ENCODE measurements around the gene HNF4A. TPM values are rescaled to one million over a fixed set of nuclear protein-coding genes. Genes with fewer than 3 reads are reported as not detected.

The HNF4A gene
- total and polyA plus RNA-seq, 2 of the 13 experiments (the other 11 are each of a cell fraction or from before 2014, with no cell fraction given): 80.9 to 169 TPM

DNA sequence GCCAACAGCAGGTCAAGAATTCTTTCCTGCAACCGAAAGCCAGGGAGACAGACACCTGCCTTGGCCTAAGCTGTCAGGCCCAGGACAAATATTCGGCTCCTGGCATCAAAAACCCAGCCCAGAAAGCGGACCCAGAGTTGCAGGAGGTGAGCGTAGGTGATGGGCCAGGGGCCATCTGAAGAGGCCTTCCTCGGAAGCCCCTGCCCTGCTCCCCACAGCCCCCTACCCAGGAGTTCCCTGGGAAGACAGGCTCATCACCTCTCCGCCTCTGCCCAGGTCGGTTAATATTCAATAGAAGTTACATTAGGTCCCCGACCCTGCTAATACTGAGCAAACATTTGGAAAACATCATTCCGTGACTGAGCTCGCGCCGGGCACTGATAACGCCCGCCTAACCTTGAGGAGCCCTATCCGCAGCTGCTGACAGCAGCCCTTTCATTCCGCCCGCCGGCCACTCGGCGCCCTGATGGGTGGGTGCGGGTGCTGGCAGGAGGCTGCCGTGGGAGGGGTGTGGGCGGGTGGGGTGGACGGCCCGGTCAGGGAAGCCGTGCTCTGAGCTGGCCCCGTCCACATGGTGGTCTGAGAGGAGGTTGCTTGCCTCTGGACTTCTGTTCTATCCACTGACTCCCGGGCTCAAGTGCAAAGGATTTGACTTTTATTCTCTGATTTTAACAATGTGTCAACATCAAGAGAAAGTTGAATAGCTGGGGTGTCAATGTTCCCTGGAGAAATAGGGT, 55.7 kb downstream of the HNF4A start (continued):
- no peak for TF ChIP-seq BCLAF1 (IDR thresholded peaks at IDR 0.05)
- no peak for TF ChIP-seq NR3C1 (CRISPR knock-in tag; IDR thresholded peaks at IDR 0.05)
- TF ChIP-seq, protein P1, sequence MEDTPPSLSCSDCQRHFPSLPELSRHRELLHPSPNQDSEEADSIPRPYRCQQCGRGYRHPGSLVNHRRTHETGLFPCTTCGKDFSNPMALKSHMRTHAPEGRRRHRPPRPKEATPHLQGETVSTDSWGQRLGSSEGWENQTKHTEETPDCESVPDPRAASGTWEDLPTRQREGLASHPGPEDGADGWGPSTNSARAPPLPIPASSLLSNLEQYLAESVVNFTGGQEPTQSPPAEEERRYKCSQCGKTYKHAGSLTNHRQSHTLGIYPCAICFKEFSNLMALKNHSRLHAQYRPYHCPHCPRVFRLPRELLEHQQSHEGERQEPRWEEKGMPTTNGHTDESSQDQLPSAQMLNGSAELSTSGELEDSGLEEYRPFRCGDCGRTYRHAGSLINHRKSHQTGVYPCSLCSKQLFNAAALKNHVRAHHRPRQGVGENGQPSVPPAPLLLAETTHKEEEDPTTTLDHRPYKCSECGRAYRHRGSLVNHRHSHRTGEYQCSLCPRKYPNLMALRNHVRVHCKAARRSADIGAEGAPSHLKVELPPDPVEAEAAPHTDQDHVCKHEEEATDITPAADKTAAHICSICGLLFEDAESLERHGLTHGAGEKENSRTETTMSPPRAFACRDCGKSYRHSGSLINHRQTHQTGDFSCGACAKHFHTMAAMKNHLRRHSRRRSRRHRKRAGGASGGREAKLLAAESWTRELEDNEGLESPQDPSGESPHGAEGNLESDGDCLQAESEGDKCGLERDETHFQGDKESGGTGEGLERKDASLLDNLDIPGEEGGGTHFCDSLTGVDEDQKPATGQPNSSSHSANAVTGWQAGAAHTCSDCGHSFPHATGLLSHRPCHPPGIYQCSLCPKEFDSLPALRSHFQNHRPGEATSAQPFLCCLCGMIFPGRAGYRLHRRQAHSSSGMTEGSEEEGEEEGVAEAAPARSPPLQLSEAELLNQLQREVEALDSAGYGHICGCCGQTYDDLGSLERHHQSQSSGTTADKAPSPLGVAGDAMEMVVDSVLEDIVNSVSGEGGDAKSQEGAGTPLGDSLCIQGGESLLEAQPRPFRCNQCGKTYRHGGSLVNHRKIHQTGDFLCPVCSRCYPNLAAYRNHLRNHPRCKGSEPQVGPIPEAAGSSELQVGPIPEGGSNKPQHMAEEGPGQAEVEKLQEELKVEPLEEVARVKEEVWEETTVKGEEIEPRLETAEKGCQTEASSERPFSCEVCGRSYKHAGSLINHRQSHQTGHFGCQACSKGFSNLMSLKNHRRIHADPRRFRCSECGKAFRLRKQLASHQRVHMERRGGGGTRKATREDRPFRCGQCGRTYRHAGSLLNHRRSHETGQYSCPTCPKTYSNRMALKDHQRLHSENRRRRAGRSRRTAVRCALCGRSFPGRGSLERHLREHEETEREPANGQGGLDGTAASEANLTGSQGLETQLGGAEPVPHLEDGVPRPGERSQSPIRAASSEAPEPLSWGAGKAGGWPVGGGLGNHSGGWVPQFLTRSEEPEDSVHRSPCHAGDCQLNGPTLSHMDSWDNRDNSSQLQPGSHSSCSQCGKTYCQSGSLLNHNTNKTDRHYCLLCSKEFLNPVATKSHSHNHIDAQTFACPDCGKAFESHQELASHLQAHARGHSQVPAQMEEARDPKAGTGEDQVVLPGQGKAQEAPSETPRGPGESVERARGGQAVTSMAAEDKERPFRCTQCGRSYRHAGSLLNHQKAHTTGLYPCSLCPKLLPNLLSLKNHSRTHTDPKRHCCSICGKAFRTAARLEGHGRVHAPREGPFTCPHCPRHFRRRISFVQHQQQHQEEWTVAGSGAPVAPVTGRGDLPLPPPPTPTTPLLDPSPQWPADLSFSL (CRISPR knock-in tag; IDR thresholded peaks at IDR 0.05): no peak
- 0 out of 2 replicates have a peak, but pooled peaks have one; percentile 60 for TF ChIP-seq ZC3H13 (CRISPR knock-in tag; IDR thresholded peaks at IDR 0.05)
- TF ChIP-seq AHR (CRISPR knock-in tag; IDR thresholded peaks at IDR 0.05): peak; percentile 100
- TF ChIP-seq, protein P2, sequence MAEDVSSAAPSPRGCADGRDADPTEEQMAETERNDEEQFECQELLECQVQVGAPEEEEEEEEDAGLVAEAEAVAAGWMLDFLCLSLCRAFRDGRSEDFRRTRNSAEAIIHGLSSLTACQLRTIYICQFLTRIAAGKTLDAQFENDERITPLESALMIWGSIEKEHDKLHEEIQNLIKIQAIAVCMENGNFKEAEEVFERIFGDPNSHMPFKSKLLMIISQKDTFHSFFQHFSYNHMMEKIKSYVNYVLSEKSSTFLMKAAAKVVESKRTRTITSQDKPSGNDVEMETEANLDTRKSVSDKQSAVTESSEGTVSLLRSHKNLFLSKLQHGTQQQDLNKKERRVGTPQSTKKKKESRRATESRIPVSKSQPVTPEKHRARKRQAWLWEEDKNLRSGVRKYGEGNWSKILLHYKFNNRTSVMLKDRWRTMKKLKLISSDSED (CRISPR knock-in tag; IDR thresholded peaks at IDR 0.05): no peak
- no peak for TF ChIP-seq NR0B2 (CRISPR knock-in tag; IDR thresholded peaks at IDR 0.05)
- TF ChIP-seq ZNF496 (CRISPR knock-in tag; IDR thresholded peaks at IDR 0.05; ENCODE audit: insufficient replicate concordance): no peak
- peak; percentile 94 for TF ChIP-seq KLF6 (CRISPR knock-in tag; IDR thresholded peaks at IDR 0.05)
- TF ChIP-seq ZBTB39 (CRISPR knock-in tag; IDR thresholded peaks at IDR 0.05): no peak
- peak; percentile 98 for TF ChIP-seq MTA1 (CRISPR knock-in tag; IDR thresholded peaks at IDR 0.05; ENCODE audit: borderline replicate concordance)
- TF ChIP-seq CEBPG (CRISPR knock-in tag; IDR thresholded peaks at IDR 0.05): peak; percentile 84
- no peak for TF ChIP-seq ATRX (CRISPR knock-in tag; IDR thresholded peaks at IDR 0.05; ENCODE audit: borderline replicate concordance)
